GM03348 (cell line): Measurements from ENCODE around the gene CAGE1.
"Not testable (repeated sequence)": the region's sequence is repeated elsewhere in the genome, so short reads cannot be mapped to it uniquely, and the experiment has no call there.

Experiments
- DNase-seq: peaks from one replicate; pipeline ENCODE4 v3.0.0; 2012; ENCODE audit warnings: low spot score

CAGE1 gene

GRCh38 chr6:7338031-7338430 lies 51.5 kb downstream of the CAGE1 start:
- peak; percentile 20 for DNase-seq

GRCh38 chr6:7335519-7335918 lies 54.0 kb downstream of the CAGE1 start:
- DNase-seq = no peak

- DNase-seq = no peak
These were observed 54.9 kb downstream of the CAGE1 start for GRCh38 chr6:7334685-7335084.

- no peak for DNase-seq
These were observed 57.3 kb downstream of the CAGE1 start for GRCh38 chr6:7332090-7332745.

GRCh38 chr6:7331452-7331851 lies 58.1 kb downstream of the CAGE1 start:
- DNase-seq = no peak

GRCh38 chr6:7328243-7328642 lies 61.3 kb downstream of the CAGE1 start:
- DNase-seq = no peak

GRCh38 chr6:7325750-7326149 lies 63.8 kb downstream of the CAGE1 start:
- no peak for DNase-seq

GRCh38 chr6:7324520-7324919 lies 65.0 kb downstream of the CAGE1 start:
- no peak for DNase-seq

GRCh38 chr6:7323074-7323473 lies 66.5 kb downstream of the CAGE1 start:
- DNase-seq = no peak

GRCh38 chr6:7321866-7322265 lies 67.7 kb downstream of the CAGE1 start:
- not testable (repeated sequence) for DNase-seq

GRCh38 chr6:7319406-7319805 lies 70.1 kb downstream of the CAGE1 start:
- not testable (repeated sequence) for DNase-seq

- DNase-seq = no peak
These were observed 72.0 kb downstream of the CAGE1 start for GRCh38 chr6:7317538-7317937.

GRCh38 chr6:7316658-7317533 lies 72.6 kb downstream of the CAGE1 start:
- DNase-seq = no peak

- no peak for DNase-seq
These were observed 73.6 kb downstream of the CAGE1 start for GRCh38 chr6:7315948-7316365.

GRCh38 chr6:7315087-7315947 lies 74.2 kb downstream of the CAGE1 start:
- DNase-seq = not testable (repeated sequence)

GRCh38 chr6:7314414-7314813 lies 75.1 kb downstream of the CAGE1 start:
- no peak for DNase-seq

- no peak for DNase-seq
These were observed 75.9 kb downstream of the CAGE1 start for GRCh38 chr6:7313505-7314165.

- peak; percentile 100 for DNase-seq
These were observed 76.7 kb downstream of the CAGE1 start, which contains the start of gene SSR1 for GRCh38 chr6:7312616-7313504. Gene SSR1, minus strand, starts transcription at chr6:7313199. Its CDS starts 79 bp downstream, at chr6:7313120.

GRCh38 chr6:7311917-7312615 lies 77.5 kb downstream of the CAGE1 start:
- DNase-seq = no peak

- peak; percentile 16 for DNase-seq
These were observed 78.4 kb downstream of the CAGE1 start for GRCh38 chr6:7311176-7311575.
